Esophagus squamous epithelium (tissue), 5 donors: ENCODE results near the gene HCFC2. TPM values are rescaled to one million over a fixed set of nuclear protein-coding genes. Genes with fewer than 3 reads are reported as not detected.

Source experiments
- DNase-seq: peaks from one replicate; lab custom pipeline; 2025; lab: John Stamatoyannopoulos, UW
- H3K27ac ChIP-seq, 4 donors: fragments of 200-600 bp; sonication (generic); one replicate each; pipeline ENCODE4 v1.5.1; 2016 to 2019; ENCODE audit warnings: mild to moderate bottlenecking in 1 of 4
- H3K27me3 ChIP-seq, 4 donors: fragments of 200-600 bp; sonication (generic); 1 replicate in 3 of 4; 2 replicates in 1 of 4; pipeline versions ENCODE4 v1.5.1 to v1.6.0; 2017 to 2021; ENCODE audit warnings: antibody characterized with exemption in 1 of 4
- H3K36me3 ChIP-seq, 3 donors: fragments of 200-600 bp; sonication (generic); one replicate each; pipeline ENCODE4 v1.5.1; 2016 to 2019
- H3K4me1 ChIP-seq, 3 donors: fragments of 200-600 bp; sonication (generic); one replicate each; pipeline ENCODE4 v1.5.1; 2017 to 2019
- H3K4me3 ChIP-seq, 4 donors: fragments of 200-600 bp; sonication (generic); 1 replicate in 3 of 4; 2 replicates in 1 of 4; pipeline ENCODE4 v1.5.1; 2016 to 2019; ENCODE audit warnings: mild to moderate bottlenecking in 2 of 4, moderate library complexity in 1 of 4
- H3K9me3 ChIP-seq, 3 donors: fragments of 200-600 bp; sonication (generic); one replicate each; pipeline ENCODE4 v1.5.1; 2016 to 2019
- CTCF ChIP-seq, 6 experiments: fragments of 450-650 bp in 4 of 6; fragments of 200-600 bp in 2 of 6; sonication (generic) in 2 of 6; IDR thresholded peaks; one replicate each; pipeline ENCODE4 v1.5.1; 2016 to 2019; ENCODE audit warnings: antibody characterized with exemption in 6 of 6, mild to moderate bottlenecking in 4 of 6, moderate library complexity in 4 of 6
- POLR2A ChIP-seq, 4 donors: fragments of 450-650 bp; IDR thresholded peaks; one replicate each; pipeline ENCODE4 v1.6.1; 2017; ENCODE audit warnings: antibody characterized with exemption in 4 of 4, mild to moderate bottlenecking in 4 of 4, moderate library complexity in 3 of 4
- WGBS, 2 donors: methylation state at CpG; one replicate each; pipeline ENCODE4 v1.1.5; 2018; 5-methylcytosine and 5-hydroxymethylcytosine counted together
- intact Hi-C: fragments of 100-400 bp; cut with DNase I; formaldehyde crosslinking; loops from one replicate; pipeline ENCODE4 v1.15.0; 2022
- total RNA-seq, 4 donors: library from RNA; depleted of rRNA; stranded (reverse); fragments of >200 nt; gene quantifications; one replicate each; pipeline ENCODE4 v1.1.0, GENCODE V29; 2016
- donor health status: DM: yes; HTN: yes; CAD: no.

Gene HCFC2
- total RNA-seq, 4 donors from 2014 or later = 10.1 to 17.7 (median 14.7) TPM

- Histone ChIP-seq H3K36me3 (peaks cover 0 to 99% (median 12%) of the 10 kb centered on the region in 3 donors), H3K4me3 (no peak overlapping the region), H3K9me3 (no peaks in the 10 kb centered on the region), H3K27ac (no peak overlapping the region), H3K4me1 (no peaks in the 10 kb centered on the region), H3K27me3 (no peaks in the 10 kb centered on the region)
- DNase-seq = no peak
- TF ChIP-seq POLR2A (IDR thresholded peaks at IDR 0.05) = no peak
- TF ChIP-seq CTCF (IDR thresholded peaks at IDR 0.05) = no peak
- intact Hi-C loops = no loop called here
- WGBS, 2 donors = 74 to 80% methylated on average over 1 of the region's 1 CpG
Observed at GRCh38 chr12:104095289-104095688, 31.0 kb downstream of the HCFC2 start.

- no peak overlapping the region for H3K4me3 ChIP-seq
- H3K9me3 ChIP-seq = no peaks in the 10 kb centered on the region
- H3K36me3 ChIP-seq = peaks cover 0 to 99% (median 12%) of the 10 kb centered on the region in 3 donors
- no peaks in the 10 kb centered on the region for H3K4me1 ChIP-seq
- no peak for TF ChIP-seq POLR2A (IDR thresholded peaks at IDR 0.05)
- TF ChIP-seq CTCF (IDR thresholded peaks at IDR 0.05) = no peak
- WGBS, 2 donors = 98% methylated on average over 2 of the region's 2 CpGs
- no peak overlapping the region for H3K27ac ChIP-seq
- intact Hi-C loops = no loop called here
- no peaks in the 10 kb centered on the region for H3K27me3 ChIP-seq
- DNase-seq = no peak
Observed at GRCh38 chr12:104097954-104098353, 33.6 kb downstream of the HCFC2 start.

GRCh38 chr12:104105461-104105860 lies 41.1 kb downstream of the HCFC2 start:
- H3K36me3 ChIP-seq = peaks cover 0 to 67% (median 4%) of the 10 kb centered on the region in 3 donors
- H3K4me3 ChIP-seq = no peak overlapping the region
- no peak for DNase-seq
- intact Hi-C loops = no loop called here
- H3K9me3 ChIP-seq = no peaks in the 10 kb centered on the region
- no peaks in the 10 kb centered on the region for H3K27me3 ChIP-seq
- TF ChIP-seq CTCF (IDR thresholded peaks at IDR 0.05) = no peak
- no peak for TF ChIP-seq POLR2A (IDR thresholded peaks at IDR 0.05)
- no peak overlapping the region for H3K27ac ChIP-seq
- peaks cover 0 to 7% (median 0%) of the 10 kb centered on the region in 3 donors for H3K4me1 ChIP-seq

- H3K27ac ChIP-seq = no peak overlapping the region
- H3K27me3 ChIP-seq = no peaks in the 10 kb centered on the region
- H3K4me3 ChIP-seq = no peak overlapping the region
- H3K36me3 ChIP-seq = peaks cover 0 to 52% (median 4%) of the 10 kb centered on the region in 3 donors
- TF ChIP-seq POLR2A (IDR thresholded peaks at IDR 0.05) (no peak), CTCF (IDR thresholded peaks at IDR 0.05) (no peak)
- 83 to 85% methylated on average over 2 of the region's 2 CpGs for WGBS, 2 donors
- intact Hi-C loops = no loop called here
- no peaks in the 10 kb centered on the region for H3K9me3 ChIP-seq
- H3K4me1 ChIP-seq = peaks cover 0 to 7% (median 0%) of the 10 kb centered on the region in 3 donors
- DNase-seq = no peak
Observed at GRCh38 chr12:104106965-104107364, 42.6 kb downstream of the HCFC2 start.

GRCh38 chr12:104108755-104109445 lies 44.6 kb downstream of the HCFC2 start:
- TF ChIP-seq CTCF (IDR thresholded peaks at IDR 0.05) (peak; percentile 69 to 88 (median 79)), POLR2A (IDR thresholded peaks at IDR 0.05) (no peak)
- WGBS, 2 donors = 31 to 32% methylated on average over 6 of the region's 6 CpGs
- no peak overlapping the region for H3K27ac ChIP-seq
- peaks cover 0 to 7% (median 0%) of the 10 kb centered on the region in 3 donors for H3K4me1 ChIP-seq
- H3K4me3 ChIP-seq = no peak overlapping the region
- H3K9me3 ChIP-seq = no peaks in the 10 kb centered on the region
- H3K36me3 ChIP-seq = peaks cover 0 to 42% (median 0%) of the 10 kb centered on the region in 3 donors
- DNase-seq = peak; percentile 8
- intact Hi-C loops = no loop called here
- no peaks in the 10 kb centered on the region for H3K27me3 ChIP-seq
